Duodenal mucosa (tissue), 2 donors: ENCODE results near the gene ARMC9.
"Not testable (repeated sequence)": the region's sequence is repeated elsewhere in the genome, so short reads cannot be mapped to it uniquely, and the experiment has no call there.

Source experiments
- H3K27ac ChIP-seq: one replicate; pipeline ENCODE4 v1.7.0; 2013; ENCODE audit warnings: low read depth, low read length
- H3K27me3 ChIP-seq, 2 donors: one replicate each; pipeline ENCODE4 v1.7.0; 2013; ENCODE audit warnings: low read length in 2 of 2, control low read depth in 1 of 2; ENCODE audit not compliant: insufficient read depth in 2 of 2, control insufficient read depth in 1 of 2
- H3K36me3 ChIP-seq, 2 donors: one replicate each; pipeline ENCODE4 v1.7.0; 2013; ENCODE audit warnings: low read length in 2 of 2, control low read depth in 1 of 2; ENCODE audit not compliant: insufficient read depth in 2 of 2, control insufficient read depth in 1 of 2
- H3K4me1 ChIP-seq, 2 donors: one replicate each; pipeline ENCODE4 v1.7.0; 2013; ENCODE audit warnings: low read length in 2 of 2, control low read depth in 1 of 2; ENCODE audit not compliant: insufficient read depth in 2 of 2, control insufficient read depth in 1 of 2
- H3K4me3 ChIP-seq, 2 donors: one replicate each; pipeline ENCODE4 v1.7.0; 2013; ENCODE audit warnings: low read length in 2 of 2, low read depth in 1 of 2
- H3K9ac ChIP-seq, 2 donors: one replicate each; pipeline ENCODE4 v1.7.0; 2013; ENCODE audit warnings: low read length in 2 of 2, low read depth in 1 of 2
- H3K9me3 ChIP-seq, 2 donors: one replicate each; pipeline ENCODE4 v1.7.0; 2013; ENCODE audit warnings: low read length in 2 of 2, control low read depth in 1 of 2; ENCODE audit not compliant: control insufficient read depth in 1 of 2

ARMC9 gene

DNA sequence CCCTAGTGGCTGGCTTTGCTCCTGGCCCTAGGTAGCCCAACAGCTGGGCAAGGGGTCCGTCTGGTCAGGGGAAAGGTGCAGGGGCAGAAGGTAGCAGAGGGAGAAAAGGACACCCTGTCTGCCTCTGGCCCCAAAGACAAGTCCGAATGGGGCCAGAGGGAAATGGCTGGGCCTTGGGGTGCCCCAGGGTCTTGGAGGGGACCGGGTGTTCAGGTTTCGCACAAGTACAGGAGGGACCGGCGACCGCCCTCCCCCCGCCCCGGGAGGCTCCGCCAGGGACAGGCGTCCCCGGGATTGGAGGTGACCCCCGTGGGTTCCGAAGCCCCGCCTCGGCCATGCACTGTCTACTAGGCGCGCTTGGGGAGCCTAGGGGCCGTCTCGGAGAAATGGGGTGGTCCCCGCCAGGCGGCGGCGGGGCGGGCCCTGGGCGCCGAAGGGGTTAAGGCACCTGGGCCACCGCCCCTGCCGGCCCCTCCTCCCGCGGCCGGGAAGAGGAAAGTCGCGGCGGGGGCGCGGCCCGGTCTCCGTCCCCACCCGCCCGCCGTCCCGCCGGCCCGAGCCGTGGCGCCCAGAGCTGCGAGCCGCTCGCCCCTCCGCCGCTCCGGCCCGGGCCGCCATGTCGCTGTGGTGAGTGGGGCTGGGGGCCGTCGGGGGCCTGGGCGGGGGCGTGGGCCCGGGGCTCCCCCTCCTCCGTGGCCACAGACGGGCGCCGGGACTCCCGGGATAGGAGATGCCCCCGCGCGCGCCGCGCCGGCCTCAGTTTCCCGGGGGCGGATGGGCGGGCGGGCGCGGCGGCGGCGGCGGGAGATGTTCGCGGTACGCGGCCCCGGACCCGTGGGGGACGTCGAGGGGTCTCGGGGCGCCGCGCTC is 197.0 kb downstream of the ARMC9 start, which contains the start of gene B3GNT7:
TSS of gene B3GNT7 (plus strand) at position 523 of the 870 bp plus-strand sequence. CDS start at position 617, 94 bp downstream.
- H3K4me1 ChIP-seq, result peaks cover 28 to 35% of the 10 kb centered on the region in 2 donors
- H3K27ac ChIP-seq, result peak within 1 kb of the TSS; percentile 10
- H3K4me3 ChIP-seq, result peak within 1 kb of the TSS; percentile 81 to 82
- H3K36me3 ChIP-seq, result peaks cover 15% of the 10 kb centered on the region in 2 donors
- H3K9me3 ChIP-seq, result no peaks in the 10 kb centered on the region
- peak within 1 kb of the TSS; percentile 69 for H3K9ac ChIP-seq
- no peaks in the 10 kb centered on the region for H3K27me3 ChIP-seq

DNA sequence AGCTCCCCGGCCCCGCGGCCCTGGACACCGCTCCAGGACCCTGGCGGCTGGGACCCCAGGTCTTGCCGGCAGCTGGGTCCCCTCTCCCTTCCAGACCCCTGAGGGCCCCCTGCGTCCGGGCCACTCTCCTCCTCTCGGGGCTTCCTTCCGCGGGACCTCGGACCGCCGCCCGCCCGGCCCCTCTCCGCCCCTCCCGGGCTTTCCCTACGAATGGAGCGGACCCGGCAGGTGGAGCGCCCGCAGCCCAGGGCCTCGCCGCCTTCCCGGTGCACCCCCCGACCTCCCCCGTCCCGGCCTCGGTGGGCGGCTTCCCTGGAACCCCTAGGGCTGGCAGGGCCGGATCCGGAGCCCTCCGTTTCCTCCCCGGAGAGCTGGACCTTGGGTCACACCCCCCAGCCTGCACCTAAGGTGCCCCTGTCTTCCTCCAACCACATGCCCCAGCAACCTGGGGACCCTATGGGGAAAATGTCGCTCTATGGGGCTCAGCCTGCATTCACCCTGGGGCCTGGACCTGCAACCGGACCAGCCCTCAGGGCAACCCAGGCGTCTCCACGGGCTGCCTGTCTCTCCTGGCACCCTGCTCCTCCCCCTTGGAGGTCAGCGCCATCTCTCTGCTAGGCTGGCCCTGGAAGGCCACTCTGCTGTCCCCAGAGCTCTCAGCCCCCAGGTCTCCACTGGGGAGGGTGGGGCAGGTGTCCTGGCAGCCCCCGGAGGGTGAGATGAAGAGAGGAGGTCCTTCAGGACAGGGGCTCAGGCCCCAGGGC is 197.8 kb downstream of the ARMC9 start:
- Histone ChIP-seq H3K4me3 (peak overlapping the region; percentile 81 to 82), H3K9ac (peak overlapping the region; percentile 69), H3K4me1 (peaks cover 30 to 37% of the 10 kb centered on the region in 2 donors), H3K9me3 (no peaks in the 10 kb centered on the region), H3K27ac (no peak overlapping the region), H3K27me3 (no peaks in the 10 kb centered on the region), H3K36me3 (peaks cover 15% of the 10 kb centered on the region in 2 donors)

DNA sequence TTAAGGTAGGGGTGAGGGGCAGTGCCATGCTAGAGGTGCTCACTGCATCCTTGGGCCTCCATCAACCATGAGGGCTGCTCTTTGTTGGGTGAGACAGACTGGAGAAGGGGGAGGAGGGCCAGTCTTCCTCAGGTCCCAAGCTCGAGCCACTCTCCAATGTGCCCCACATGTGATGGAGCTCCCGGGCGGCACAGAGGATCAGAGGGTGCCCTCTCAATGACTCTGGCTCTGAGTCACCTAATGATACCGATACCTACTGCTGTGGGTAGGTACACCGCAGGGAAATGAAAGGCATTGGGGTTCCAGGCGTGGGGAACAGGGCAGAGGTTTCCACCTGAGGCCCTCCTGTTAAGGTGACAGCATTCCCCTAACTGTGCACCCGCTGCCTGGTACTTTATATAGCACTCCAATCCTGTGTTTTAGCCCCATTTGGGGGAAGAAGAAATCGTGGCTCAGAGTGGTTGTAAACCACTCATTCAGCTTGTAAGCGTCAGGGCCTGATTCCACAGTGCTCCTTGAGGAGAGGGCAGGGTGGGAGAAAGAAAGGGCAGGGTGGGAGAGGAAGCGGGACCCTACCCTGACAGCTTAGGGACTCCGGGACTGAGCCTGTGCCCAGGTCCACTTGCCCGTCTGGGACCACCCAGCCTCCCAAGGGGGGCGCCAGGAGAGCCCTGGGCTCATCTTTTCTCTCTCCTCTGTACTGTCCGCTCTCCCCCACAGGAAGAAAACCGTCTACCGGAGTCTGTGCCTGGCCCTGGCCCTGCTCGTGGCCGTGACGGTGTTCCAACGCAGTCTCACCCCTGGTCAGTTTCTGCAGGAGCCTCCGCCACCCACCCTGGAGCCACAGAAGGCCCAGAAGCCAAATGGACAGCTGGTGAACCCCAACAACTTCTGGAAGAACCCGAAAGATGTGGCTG is 198.8 kb downstream of the ARMC9 start:
- Histone ChIP-seq H3K9ac (peak overlapping the region in 1 of 2 donors; percentile 69), H3K4me3 (peak overlapping the region; percentile 81 to 82)

DNA sequence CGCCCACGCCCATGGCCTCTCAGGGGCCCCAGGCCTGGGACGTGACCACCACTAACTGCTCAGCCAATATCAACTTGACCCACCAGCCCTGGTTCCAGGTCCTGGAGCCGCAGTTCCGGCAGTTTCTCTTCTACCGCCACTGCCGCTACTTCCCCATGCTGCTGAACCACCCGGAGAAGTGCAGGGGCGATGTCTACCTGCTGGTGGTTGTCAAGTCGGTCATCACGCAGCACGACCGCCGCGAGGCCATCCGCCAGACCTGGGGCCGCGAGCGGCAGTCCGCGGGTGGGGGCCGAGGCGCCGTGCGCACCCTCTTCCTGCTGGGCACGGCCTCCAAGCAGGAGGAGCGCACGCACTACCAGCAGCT is 199.5 kb downstream of the ARMC9 start:
- Histone ChIP-seq H3K27ac (no peak overlapping the region), H3K4me3 (no peak overlapping the region), H3K36me3 (peaks cover 15% of the 10 kb centered on the region in 2 donors), H3K4me1 (peaks cover 30 to 37% of the 10 kb centered on the region in 2 donors), H3K9ac (no peak overlapping the region), H3K9me3 (no peaks in the 10 kb centered on the region), H3K27me3 (no peaks in the 10 kb centered on the region)

More for the DNA sequence above, 198.8 kb downstream of the ARMC9 start:
- no peaks in the 10 kb centered on the region for H3K27me3 ChIP-seq
- peaks cover 30 to 37% of the 10 kb centered on the region in 2 donors for H3K4me1 ChIP-seq
- H3K36me3 ChIP-seq, result peaks cover 15% of the 10 kb centered on the region in 2 donors
- no peak overlapping the region for H3K27ac ChIP-seq
- H3K9me3 ChIP-seq, result no peaks in the 10 kb centered on the region

DNA sequence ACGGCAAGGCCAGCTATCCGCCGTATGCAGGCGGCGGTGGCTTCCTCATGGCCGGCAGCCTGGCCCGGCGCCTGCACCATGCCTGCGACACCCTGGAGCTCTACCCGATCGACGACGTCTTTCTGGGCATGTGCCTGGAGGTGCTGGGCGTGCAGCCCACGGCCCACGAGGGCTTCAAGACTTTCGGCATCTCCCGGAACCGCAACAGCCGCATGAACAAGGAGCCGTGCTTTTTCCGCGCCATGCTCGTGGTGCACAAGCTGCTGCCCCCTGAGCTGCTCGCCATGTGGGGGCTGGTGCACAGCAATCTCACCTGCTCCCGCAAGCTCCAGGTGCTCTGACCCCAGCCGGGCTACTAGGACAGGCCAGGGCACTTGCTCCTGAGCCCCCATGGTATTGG is 200.2 kb downstream of the ARMC9 start:
- Histone ChIP-seq H3K27me3 (no peaks in the 10 kb centered on the region), H3K27ac (no peak overlapping the region), H3K4me3 (peak overlapping the region in 1 of 2 donors; percentile 15), H3K36me3 (peaks cover 15% of the 10 kb centered on the region in 2 donors), H3K9ac (no peak overlapping the region), H3K4me1 (peaks cover 30 to 37% of the 10 kb centered on the region in 2 donors), H3K9me3 (no peaks in the 10 kb centered on the region)

DNA sequence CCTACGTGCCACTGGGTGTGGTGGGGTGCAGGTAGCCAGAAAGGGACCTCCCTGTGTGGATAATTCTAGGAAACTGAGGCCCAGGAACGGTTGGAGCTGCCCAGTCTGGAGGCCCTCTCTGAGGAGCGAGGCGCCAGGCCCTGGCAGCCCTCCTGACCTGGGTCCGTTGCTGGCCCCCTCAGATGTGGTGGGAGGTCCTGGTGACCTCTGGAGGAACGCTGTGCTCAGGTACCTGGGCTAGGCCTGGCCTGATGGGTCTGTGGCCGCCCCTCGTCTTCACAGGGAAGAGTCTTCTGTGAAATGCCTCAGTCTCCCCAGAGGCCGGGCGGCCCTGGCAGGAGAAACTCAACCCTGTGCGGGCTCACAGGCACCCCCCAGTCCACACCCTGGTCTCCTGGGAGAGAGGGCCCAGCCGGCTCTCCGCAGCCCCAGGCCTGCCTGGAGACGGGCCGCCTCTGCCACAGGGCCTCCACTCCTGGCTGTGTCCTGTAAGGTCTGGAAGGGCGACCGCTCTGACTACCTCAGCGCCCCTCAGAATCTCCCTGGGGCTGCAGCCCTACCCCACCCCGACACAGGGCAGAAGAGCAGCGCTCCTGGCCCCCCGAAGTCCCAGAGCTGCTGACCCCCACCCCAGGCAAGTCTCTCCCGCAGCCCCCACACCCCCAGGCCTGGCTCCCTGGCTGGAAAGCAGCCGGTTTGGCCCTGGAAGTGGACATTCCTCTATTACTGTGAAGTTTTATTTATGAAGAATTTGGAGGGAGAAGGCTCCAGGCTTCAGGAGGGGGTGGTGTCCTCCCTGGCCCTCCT is 200.8 kb downstream of the ARMC9 start:
- H3K9ac ChIP-seq, result no peak overlapping the region
- peaks cover 30 to 37% of the 10 kb centered on the region in 2 donors for H3K4me1 ChIP-seq
- peak overlapping the region in 1 of 2 donors; percentile 15 for H3K4me3 ChIP-seq
- H3K27me3 ChIP-seq, result no peaks in the 10 kb centered on the region
- no peaks in the 10 kb centered on the region for H3K9me3 ChIP-seq
- no peak overlapping the region for H3K27ac ChIP-seq
- H3K36me3 ChIP-seq, result peaks cover 15% of the 10 kb centered on the region in 2 donors

DNA sequence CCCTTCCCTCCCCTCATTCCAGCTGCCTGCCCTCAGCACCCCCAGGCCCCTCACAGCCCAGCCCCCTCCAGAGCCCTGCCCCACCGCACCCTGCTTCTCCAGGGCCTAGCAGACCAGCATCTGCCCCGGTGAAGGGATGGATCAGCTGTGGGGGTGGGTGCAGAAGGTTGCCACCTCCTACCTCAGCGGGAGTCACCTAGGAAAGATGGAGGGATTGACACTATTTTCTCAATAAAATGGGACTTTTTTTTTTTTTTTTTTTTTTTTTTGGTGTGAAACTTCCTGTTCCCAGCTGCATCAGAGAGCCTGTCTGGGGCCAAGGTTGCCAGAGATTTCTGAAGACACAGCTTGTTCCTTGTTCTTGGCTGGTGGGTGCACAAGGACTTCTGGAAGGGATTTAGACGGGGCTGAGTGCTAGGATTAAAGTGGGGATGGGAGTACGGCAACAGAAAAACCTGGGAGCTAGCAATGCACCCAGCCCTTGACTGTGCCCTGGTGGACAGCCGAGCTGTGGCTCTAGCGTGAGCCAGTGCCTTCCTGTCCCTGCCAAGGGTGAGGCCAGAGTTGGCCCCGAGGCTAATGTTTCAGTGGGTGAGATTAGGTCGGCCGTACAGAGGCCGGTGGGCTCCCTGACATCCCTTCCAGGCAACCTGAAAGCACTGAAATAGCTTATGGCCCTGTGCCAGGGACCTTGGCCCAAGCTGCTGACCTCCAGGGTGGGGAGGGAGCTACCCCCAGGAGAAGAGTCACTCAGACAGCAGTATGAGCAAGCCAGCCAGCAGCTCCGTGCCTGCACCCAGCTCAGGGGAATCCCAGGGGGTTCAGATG is 201.6 kb downstream of the ARMC9 start:
- Histone ChIP-seq H3K9ac (peak overlapping the region in 1 of 2 donors; percentile 22), H3K27ac (no peak overlapping the region), H3K4me1 (peaks cover 29 to 32% of the 10 kb centered on the region in 2 donors), H3K27me3 (no peaks in the 10 kb centered on the region), H3K4me3 (peak overlapping the region in 1 of 2 donors; percentile 5), H3K36me3 (peaks cover 15% of the 10 kb centered on the region in 2 donors), H3K9me3 (no peaks in the 10 kb centered on the region)

DNA sequence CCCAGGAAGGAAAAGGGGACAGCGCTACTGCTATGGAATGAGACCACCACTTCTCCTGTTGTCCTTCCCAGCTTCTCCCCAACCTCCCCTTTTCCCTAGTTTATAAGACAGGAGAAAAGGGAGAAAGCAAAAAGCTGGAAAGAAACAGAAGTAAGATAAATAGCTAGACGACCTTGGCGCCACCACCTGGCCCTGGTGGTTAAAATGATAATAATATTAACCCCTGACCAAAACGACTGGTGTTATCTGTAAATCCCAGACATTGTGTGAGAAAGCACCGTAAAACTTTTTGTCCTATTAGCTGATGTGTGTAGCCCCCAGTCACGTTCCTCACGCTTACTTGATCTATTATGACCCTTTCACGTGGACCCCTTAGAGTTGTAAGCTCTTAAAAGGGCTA is 202.2 kb downstream of the ARMC9 start:
- peak overlapping the region in 1 of 2 donors; percentile 5 for H3K4me3 ChIP-seq
- H3K27ac ChIP-seq, H3K27me3 ChIP-seq, H3K9me3 ChIP-seq: not testable (repeated sequence)
- H3K9ac ChIP-seq, result peak overlapping the region in 1 of 2 donors; percentile 22
- peaks cover 27 to 31% of the 10 kb centered on the region in 2 donors for H3K4me1 ChIP-seq
- peaks cover 15% of the 10 kb centered on the region in 2 donors for H3K36me3 ChIP-seq
